ENCODE measurements around the gene NAGK. TPM values are rescaled to one million over a fixed set of nuclear protein-coding genes. Genes with fewer than 3 reads are reported as not detected.

The NAGK gene
- total and polyA plus RNA-seq, 5 donors from 2014 or later: 63.8 to 89.0 (median 80.8) TPM

DNA sequence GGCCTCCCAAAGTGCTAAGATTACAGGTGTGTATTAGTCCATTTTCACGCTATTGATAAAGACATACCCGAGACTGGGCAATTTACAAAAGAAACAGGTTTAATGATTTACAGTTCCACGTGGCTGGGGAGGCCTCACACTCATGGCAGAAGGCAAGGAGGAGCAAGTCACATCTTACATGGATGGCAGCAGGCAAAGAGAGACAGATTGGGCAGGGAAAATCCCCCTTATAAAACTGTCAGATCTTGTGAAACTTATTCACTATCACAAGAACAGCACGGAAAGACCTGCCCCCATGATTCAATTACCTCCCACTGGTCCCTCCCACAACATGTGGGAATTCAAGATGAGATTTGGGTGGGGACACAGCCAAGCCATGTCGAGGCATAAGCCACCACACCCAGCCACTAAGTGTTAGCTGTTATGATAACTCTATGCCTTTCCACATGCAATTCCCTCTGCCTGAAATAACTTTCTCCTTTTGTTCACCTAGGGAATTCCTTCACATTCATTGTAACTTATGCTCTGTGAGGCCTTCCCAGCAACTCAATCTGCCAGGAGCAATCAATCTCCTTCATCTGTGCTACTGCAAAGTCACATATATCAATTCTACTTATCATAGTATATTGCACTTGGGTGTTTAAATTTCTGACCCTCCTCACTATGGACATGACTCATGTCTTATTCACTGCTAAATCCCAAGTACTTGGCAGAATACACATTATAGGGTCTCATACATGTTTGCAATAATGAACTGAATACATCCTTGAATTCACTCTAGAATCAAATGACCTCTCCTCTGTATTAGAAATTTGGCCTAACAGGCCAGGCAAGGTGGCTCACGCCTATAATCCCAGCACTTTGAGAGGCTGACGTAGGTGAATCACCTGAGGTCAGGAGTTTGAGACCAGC, 54.2 kb downstream of the NAGK start:
- no peaks in the 10 kb centered on the region for H3K9me3 Mint-ChIP-seq
- no peak for ATAC-seq (ENCODE audit: low read depth in 2 of 2)
- Histone ChIP-seq H3K27me3 (ENCODE audit: control insufficient read depth, insufficient read depth, low read length) (no peaks in the 10 kb centered on the region), H3K36me3 (ENCODE audit: control insufficient read depth, insufficient read depth, low read length) (peaks cover 25% of the 10 kb centered on the region), H3K4me1 (ENCODE audit: control insufficient read depth, insufficient read depth, low read length, poor library complexity, severe bottlenecking) (no peaks in the 10 kb centered on the region), H3K4me3 (ENCODE audit: low read depth, low read length) (no peak overlapping the region), H3K27ac (ENCODE audit: insufficient read depth, low read length, poor library complexity, severe bottlenecking) (no peak overlapping the region), H3K9me3 (ENCODE audit: control insufficient read depth in 2 of 2, low read length in 2 of 2) (no peaks in the 10 kb centered on the region)
- H3K27ac Mint-ChIP-seq: no peak overlapping the region
- peaks cover 26% of the 10 kb centered on the region for H3K36me3 Mint-ChIP-seq
- no peak overlapping the region for H3K4me3 Mint-ChIP-seq
- H3K4me1 Mint-ChIP-seq: peaks cover 0 to 13% (median 12%) of the 10 kb centered on the region in 4 donors
- H3K27me3 Mint-ChIP-seq: no peaks in the 10 kb centered on the region
- DNase-seq: no peak

DNA sequence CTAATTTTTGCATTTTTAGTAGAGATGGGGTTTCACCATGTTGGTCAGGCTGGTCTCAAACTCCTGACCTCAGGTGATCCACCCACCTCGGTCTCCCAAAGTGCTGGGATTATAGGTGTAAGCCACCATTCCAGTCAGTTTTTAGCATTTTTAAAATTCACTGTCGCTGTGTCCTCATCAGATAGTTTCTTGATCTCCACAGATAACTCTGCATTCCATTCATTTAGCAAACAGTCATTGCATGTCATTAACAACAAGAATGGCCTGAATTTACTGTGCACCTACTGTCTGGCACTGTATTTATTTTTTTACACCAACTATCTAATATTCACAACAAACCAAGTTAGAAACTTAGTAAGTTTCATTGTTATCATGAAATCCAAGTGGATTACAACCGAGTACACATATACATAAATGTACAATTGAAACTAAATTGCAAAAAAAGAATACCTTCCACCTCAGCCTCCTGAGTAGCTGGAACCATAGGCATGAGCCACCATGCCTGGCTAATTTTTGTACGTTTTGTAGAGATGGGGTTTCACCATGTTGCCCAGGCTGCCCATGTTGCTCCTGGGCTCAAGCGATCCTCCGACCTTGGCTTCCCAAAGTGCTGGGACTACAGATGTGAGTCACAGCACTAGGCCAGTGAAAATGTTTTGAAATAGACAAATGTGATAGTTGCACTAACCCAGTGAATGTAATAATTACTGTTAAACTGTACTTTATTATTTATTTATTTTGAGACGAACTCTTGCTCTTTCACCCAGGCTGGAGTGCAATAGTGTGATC, 57.3 kb downstream of the NAGK start:
- Histone ChIP-seq H3K27me3 (ENCODE audit: control insufficient read depth, insufficient read depth, low read length) (no peaks in the 10 kb centered on the region), H3K4me1 (ENCODE audit: control insufficient read depth, insufficient read depth, low read length, poor library complexity, severe bottlenecking) (peaks cover 21% of the 10 kb centered on the region), H3K27ac (ENCODE audit: insufficient read depth, low read length, poor library complexity, severe bottlenecking) (no peak overlapping the region), H3K36me3 (ENCODE audit: control insufficient read depth, insufficient read depth, low read length) (peaks cover 12% of the 10 kb centered on the region), H3K9me3 (ENCODE audit: control insufficient read depth in 2 of 2, low read length in 2 of 2) (no peaks in the 10 kb centered on the region), H3K4me3 (ENCODE audit: low read depth, low read length) (no peak overlapping the region)
- Mint-ChIP-seq H3K27ac (no peak overlapping the region), H3K27me3 (no peaks in the 10 kb centered on the region), H3K9me3 (no peaks in the 10 kb centered on the region), H3K4me3 (peak overlapping the region in 1 of 4 donors; percentile 54), H3K4me1 (peaks cover 5 to 31% (median 22%) of the 10 kb centered on the region in 4 donors), H3K36me3 (peaks cover 9% of the 10 kb centered on the region)
- ATAC-seq (ENCODE audit: low read depth in 2 of 2) (no peak), DNase-seq (no peak)

DNA sequence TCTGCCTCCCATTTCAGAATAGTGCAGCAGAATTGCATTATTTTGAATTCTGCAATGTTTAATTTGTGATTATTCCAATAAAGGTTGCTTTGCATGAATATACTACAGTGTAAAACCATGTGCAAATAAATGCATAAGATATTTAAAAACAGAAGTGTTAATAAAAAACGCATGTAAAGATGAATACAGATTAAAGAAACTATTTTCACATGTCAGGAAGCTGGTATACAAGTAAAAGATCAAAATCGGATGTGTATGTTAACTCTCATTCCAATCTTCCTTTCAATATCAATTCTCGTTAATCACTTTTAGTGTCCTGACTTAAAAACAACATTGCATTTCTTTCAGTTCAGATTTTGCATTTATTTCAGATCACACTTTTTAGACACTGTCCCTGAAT, 58.5 kb downstream of the NAGK start:
- Histone ChIP-seq H3K27ac (ENCODE audit: insufficient read depth, low read length, poor library complexity, severe bottlenecking) (no peak overlapping the region), H3K4me1 (ENCODE audit: control insufficient read depth, insufficient read depth, low read length, poor library complexity, severe bottlenecking) (peaks cover 34% of the 10 kb centered on the region), H3K27me3 (ENCODE audit: control insufficient read depth, insufficient read depth, low read length) (no peaks in the 10 kb centered on the region), H3K36me3 (ENCODE audit: control insufficient read depth, insufficient read depth, low read length) (peaks cover 12% of the 10 kb centered on the region), H3K4me3 (ENCODE audit: low read depth, low read length) (no peak overlapping the region), H3K9me3 (ENCODE audit: control insufficient read depth in 2 of 2, low read length in 2 of 2) (no peaks in the 10 kb centered on the region)
- no peak overlapping the region for H3K27ac Mint-ChIP-seq
- no peaks in the 10 kb centered on the region for H3K27me3 Mint-ChIP-seq
- no peak for ATAC-seq (ENCODE audit: low read depth in 2 of 2)
- H3K4me1 Mint-ChIP-seq: peaks cover 5 to 29% (median 21%) of the 10 kb centered on the region in 4 donors
- H3K9me3 Mint-ChIP-seq: no peaks in the 10 kb centered on the region
- H3K36me3 Mint-ChIP-seq: peaks cover 9% of the 10 kb centered on the region
- no peak for DNase-seq
- H3K4me3 Mint-ChIP-seq: peak overlapping the region in 1 of 4 donors; percentile 24

Other genes starting within 250 kb of the NAGK start
- not detected for gene CLEC4F, start 248.0 kb upstream of the NAGK start, total RNA-seq
- gene CLEC4F, start 248.0 kb upstream of the NAGK start, polyA plus RNA-seq: not detected
- not detected for gene CD207, start 232.8 kb upstream of the NAGK start, total RNA-seq
- gene CD207, start 232.8 kb upstream of the NAGK start, polyA plus RNA-seq: not detected
- gene VAX2, start 168.1 kb upstream of the NAGK start, total RNA-seq: not detected
- not detected for gene VAX2, start 168.1 kb upstream of the NAGK start, polyA plus RNA-seq
- not detected for gene ATP6V1B1, start 132.7 kb upstream of the NAGK start, total RNA-seq
- not detected for gene ATP6V1B1, start 132.7 kb upstream of the NAGK start, polyA plus RNA-seq
- 0.94 TPM for gene ANKRD53, start 90.0 kb upstream of the NAGK start, total RNA-seq
- gene ANKRD53, start 90.0 kb upstream of the NAGK start, polyA plus RNA-seq: under 1 TPM in 1 of 4 donors, not detected in 3; 0.09 TPM
- 37.8 TPM for gene TEX261, start 73.8 kb upstream of the NAGK start, total RNA-seq
- 10 to 100 TPM; 30.2 to 35.4 (median 32.6) TPM for gene TEX261, start 73.8 kb upstream of the NAGK start, polyA plus RNA-seq
- gene MCEE, start 61.6 kb downstream of the NAGK start, total RNA-seq: 12.8 TPM
- gene MCEE, start 61.6 kb downstream of the NAGK start, polyA plus RNA-seq: 10 to 100 TPM; 24.6 to 38.2 (median 33.4) TPM
- gene MPHOSPH10, start 62.0 kb downstream of the NAGK start, total RNA-seq: 28.3 TPM
- 10 to 100 TPM; 18.0 to 23.1 (median 20.1) TPM for gene MPHOSPH10, start 62.0 kb downstream of the NAGK start, polyA plus RNA-seq
- 2.9 TPM for gene PAIP2B, start 158.5 kb downstream of the NAGK start, total RNA-seq
- 1 to 10 TPM; 2.1 to 2.9 (median 2.4) TPM for gene PAIP2B, start 158.5 kb downstream of the NAGK start, polyA plus RNA-seq